Measurements from ENCODE around the gene TRANK1. TPM values are rescaled to one million over a fixed set of nuclear protein-coding genes. Genes with fewer than 3 reads are reported as not detected.

Gene TRANK1
- total RNA-seq, 1 experiment from 2014 or later = 10.5 TPM

DNA sequence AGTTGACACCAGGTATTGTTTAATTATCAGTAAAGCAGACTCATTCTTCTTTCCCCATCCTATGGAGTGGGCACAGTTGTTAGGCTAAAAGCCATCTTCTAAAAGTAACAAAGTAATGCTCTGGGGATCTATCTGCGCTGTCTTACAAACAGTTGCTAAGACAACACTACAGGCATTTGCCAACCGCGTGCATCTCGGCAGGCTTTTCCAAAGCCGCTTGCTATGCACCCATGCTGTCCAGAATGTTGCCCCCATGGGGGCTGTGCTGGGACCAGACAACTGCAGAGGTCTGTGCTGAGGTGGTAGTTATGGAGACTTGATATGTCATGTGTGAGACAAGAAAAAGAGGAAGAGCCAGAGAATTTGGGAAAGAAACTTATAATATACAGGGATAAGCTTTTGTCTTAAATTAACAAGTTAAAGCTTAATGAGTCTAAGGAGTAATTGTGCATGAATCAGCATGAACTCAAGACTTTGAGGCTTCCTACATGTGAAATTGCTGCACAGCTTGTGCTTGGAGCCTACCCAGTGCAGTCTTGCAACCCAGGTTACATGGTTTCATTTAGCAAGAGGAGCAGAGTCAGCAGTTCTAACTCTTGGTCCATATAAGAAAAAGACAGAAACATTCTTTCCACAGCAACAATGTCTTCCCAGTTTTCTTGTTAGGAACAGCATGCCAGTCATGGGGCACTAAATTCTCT lies 141.6 kb downstream of the TRANK1 start:
- Mint-ChIP-seq H3K27me3 (ENCODE audit: low read depth) (no peaks in the 10 kb centered on the region), H3K36me3 (peaks cover 14% of the 10 kb centered on the region)
- CTCF ChIA-PET = interaction anchor here (1.5 to 2.4 kb wide), 3 partner anchors 11 to 66 kb away, joined by 4 to 12 read pairs (median 11); no protein-coding TSS in a partner anchor

GRCh38 chr3:36800533-36801116 lies 144.2 kb downstream of the TRANK1 start:
- Mint-ChIP-seq H3K27ac (no peak overlapping the region), H3K4me1 (peaks cover 18% of the 10 kb centered on the region), H3K4me3 (no peak overlapping the region), H3K9me3 (peaks cover 12% of the 10 kb centered on the region), H3K27me3 (ENCODE audit: low read depth) (no peaks in the 10 kb centered on the region), H3K36me3 (peaks cover 6% of the 10 kb centered on the region)
- CTCF ChIA-PET = interaction anchor here (0.7 to 1.9 kb wide), 3 partner anchors 8 to 15 kb away, joined by 4 to 10 read pairs (median 5); no protein-coding TSS in a partner anchor
- POLR2A ChIA-PET = no interaction called here
- DNase-seq (ENCODE audit: low spot score) (no peak), ATAC-seq (peak; percentile 63; the same call in 1 of the 2 replicates)
- TF ChIP-seq TCF7 (CRISPR knock-in tag; IDR thresholded peaks at IDR 0.05; ENCODE audit: low read depth) (no peak), ZNF532 (CRISPR knock-in tag; IDR thresholded peaks at IDR 0.05; ENCODE audit: borderline replicate concordance) (no peak), ZMAT4 (CRISPR knock-in tag; IDR thresholded peaks at IDR 0.05) (no peak), ATF1 (CRISPR knock-in tag; IDR thresholded peaks at IDR 0.05) (no peak)
- TF ChIP-seq, protein P1, sequence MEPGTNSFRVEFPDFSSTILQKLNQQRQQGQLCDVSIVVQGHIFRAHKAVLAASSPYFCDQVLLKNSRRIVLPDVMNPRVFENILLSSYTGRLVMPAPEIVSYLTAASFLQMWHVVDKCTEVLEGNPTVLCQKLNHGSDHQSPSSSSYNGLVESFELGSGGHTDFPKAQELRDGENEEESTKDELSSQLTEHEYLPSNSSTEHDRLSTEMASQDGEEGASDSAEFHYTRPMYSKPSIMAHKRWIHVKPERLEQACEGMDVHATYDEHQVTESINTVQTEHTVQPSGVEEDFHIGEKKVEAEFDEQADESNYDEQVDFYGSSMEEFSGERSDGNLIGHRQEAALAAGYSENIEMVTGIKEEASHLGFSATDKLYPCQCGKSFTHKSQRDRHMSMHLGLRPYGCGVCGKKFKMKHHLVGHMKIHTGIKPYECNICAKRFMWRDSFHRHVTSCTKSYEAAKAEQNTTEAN (CRISPR knock-in tag; IDR thresholded peaks at IDR 0.05) = no peak

More for the DNA sequence above, 141.6 kb downstream of the TRANK1 start:
- no peak for ATAC-seq
- DNase-seq (ENCODE audit: low spot score) = no peak
- H3K9me3 Mint-ChIP-seq = peaks cover 29% of the 10 kb centered on the region
- H3K4me1 Mint-ChIP-seq = peaks cover 18% of the 10 kb centered on the region
- H3K27ac Mint-ChIP-seq = no peak overlapping the region
- POLR2A ChIA-PET = no interaction called here
- no peak for TF ChIP-seq ZNF671 (CRISPR knock-in tag; IDR thresholded peaks at IDR 0.05)
- no peak for TF ChIP-seq ZNF416 (CRISPR knock-in tag; IDR thresholded peaks at IDR 0.05)
- TF ChIP-seq, protein P1 (CRISPR knock-in tag; IDR thresholded peaks at IDR 0.05) = no peak
- TF ChIP-seq SMAD4 (CRISPR knock-in tag; IDR thresholded peaks at IDR 0.05) = no peak
- TF ChIP-seq ZMAT4 (CRISPR knock-in tag; IDR thresholded peaks at IDR 0.05) = no peak
- no peak for TF ChIP-seq IRF1 (CRISPR knock-in tag; IDR thresholded peaks at IDR 0.05)
- no peak for TF ChIP-seq NFE2L1 (CRISPR knock-in tag; IDR thresholded peaks at IDR 0.05)
- no peak for TF ChIP-seq IRF2 (CRISPR knock-in tag; IDR thresholded peaks at IDR 0.05; ENCODE audit: borderline replicate concordance, low read depth)
- no peak for TF ChIP-seq ZNF396 (CRISPR knock-in tag; IDR thresholded peaks at IDR 0.05; ENCODE audit: borderline replicate concordance)
- TF ChIP-seq CREB1 (CRISPR knock-in tag; IDR thresholded peaks at IDR 0.05) = no peak
- TF ChIP-seq, protein P2, sequence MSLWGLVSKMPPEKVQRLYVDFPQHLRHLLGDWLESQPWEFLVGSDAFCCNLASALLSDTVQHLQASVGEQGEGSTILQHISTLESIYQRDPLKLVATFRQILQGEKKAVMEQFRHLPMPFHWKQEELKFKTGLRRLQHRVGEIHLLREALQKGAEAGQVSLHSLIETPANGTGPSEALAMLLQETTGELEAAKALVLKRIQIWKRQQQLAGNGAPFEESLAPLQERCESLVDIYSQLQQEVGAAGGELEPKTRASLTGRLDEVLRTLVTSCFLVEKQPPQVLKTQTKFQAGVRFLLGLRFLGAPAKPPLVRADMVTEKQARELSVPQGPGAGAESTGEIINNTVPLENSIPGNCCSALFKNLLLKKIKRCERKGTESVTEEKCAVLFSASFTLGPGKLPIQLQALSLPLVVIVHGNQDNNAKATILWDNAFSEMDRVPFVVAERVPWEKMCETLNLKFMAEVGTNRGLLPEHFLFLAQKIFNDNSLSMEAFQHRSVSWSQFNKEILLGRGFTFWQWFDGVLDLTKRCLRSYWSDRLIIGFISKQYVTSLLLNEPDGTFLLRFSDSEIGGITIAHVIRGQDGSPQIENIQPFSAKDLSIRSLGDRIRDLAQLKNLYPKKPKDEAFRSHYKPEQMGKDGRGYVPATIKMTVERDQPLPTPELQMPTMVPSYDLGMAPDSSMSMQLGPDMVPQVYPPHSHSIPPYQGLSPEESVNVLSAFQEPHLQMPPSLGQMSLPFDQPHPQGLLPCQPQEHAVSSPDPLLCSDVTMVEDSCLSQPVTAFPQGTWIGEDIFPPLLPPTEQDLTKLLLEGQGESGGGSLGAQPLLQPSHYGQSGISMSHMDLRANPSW (CRISPR knock-in tag; conservative IDR thresholded peaks at IDR 0.05; ENCODE audit: low read depth) = no peak
- no peak for TF ChIP-seq JAZF1 (CRISPR knock-in tag; IDR thresholded peaks at IDR 0.05)
- no peak for TF ChIP-seq SMAD3 (CRISPR knock-in tag; IDR thresholded peaks at IDR 0.05; ENCODE audit: borderline replicate concordance)
- TF ChIP-seq RELA (CRISPR knock-in tag; IDR thresholded peaks at IDR 0.05; ENCODE audit: borderline replicate concordance) = no peak
- TF ChIP-seq USF2 (CRISPR knock-in tag; IDR thresholded peaks at IDR 0.05) = no peak
- no peak for TF ChIP-seq ZNF138 (CRISPR knock-in tag; conservative IDR thresholded peaks at IDR 0.05)
- no peak for TF ChIP-seq NR3C1 (CRISPR knock-in tag; conservative IDR thresholded peaks at IDR 0.05; ENCODE audit: low read depth)
- TF ChIP-seq FOXP1 (CRISPR knock-in tag; IDR thresholded peaks at IDR 0.05; ENCODE audit: borderline replicate concordance) = no peak
- H3K4me3 Mint-ChIP-seq = no peak overlapping the region

Data from WTC11 (cell line).